ENCODE results near the gene AKAP17A. TPM values are rescaled to one million over a fixed set of nuclear protein-coding genes. Genes with fewer than 3 reads are reported as not detected.
"Not testable (repeated sequence)": the region's sequence is repeated elsewhere in the genome, so short reads cannot be mapped to it uniquely, and the experiment has no call there.

AKAP17A gene
- total RNA-seq, 1 experiment from 2014 or later = 38.3 TPM

DNA sequence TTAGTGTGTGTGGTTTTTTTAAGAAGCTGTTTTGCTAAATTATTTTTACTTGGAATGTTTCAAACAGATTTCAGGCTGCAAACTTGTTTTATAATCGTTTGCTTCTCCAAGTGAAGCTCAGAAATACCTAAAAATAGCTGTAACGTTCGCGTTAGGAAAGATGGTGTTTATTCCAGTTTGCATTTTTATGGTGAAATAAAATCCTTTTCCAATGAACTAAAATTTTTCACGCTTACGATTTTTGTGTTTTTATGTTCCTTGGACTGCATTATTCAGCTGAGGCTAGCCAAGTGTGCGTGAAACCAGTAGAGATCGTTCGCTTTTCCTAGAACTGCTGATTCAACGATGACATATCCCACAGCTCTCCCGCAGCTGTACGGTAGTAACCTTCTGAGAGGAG lies 10.9 kb downstream of the AKAP17A start:
- no peak for DNase-seq (ENCODE audit: low spot score)

DNA sequence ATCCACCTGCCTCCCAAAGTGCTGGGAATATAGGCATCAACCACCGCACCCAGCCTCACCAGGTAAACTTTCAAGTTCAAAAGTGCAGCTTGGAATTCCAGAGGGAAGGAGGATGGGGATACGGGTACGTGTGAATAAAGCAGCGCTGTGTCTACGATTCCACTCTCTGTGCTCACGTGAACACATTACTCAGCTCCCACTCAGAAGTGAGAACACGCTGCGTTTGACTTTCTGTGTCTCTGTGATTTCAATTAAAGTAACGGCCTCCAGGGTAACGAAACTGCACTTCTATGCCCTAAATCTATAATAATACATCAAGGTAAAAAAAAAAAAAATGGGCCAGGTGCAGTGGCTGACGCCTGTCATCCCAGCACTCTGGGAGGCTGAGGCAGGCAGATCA lies 15.1 kb downstream of the AKAP17A start:
- DNase-seq (ENCODE audit: low spot score) = no peak

DNA sequence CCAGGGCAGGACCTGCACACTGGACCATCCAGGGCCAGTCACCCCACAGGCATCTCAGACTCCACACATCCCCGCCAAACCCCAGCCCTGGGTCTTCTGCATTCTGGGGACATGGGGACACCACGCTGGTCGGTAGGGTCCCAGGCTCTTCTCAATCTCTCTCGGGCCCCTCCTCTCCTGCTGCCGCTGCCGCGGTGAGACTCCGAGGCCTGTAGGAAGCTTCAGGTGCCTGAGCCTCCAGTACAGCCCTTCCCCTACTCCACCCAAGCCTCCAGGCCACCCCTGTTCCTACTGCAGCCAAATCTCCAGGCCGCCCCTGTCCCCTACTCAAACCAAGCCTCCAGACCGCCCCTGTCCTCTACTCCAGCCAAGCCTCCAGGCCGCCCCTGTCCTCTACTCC lies 17.9 kb downstream of the AKAP17A start:
- DNase-seq (ENCODE audit: low spot score) = no peak

DNA sequence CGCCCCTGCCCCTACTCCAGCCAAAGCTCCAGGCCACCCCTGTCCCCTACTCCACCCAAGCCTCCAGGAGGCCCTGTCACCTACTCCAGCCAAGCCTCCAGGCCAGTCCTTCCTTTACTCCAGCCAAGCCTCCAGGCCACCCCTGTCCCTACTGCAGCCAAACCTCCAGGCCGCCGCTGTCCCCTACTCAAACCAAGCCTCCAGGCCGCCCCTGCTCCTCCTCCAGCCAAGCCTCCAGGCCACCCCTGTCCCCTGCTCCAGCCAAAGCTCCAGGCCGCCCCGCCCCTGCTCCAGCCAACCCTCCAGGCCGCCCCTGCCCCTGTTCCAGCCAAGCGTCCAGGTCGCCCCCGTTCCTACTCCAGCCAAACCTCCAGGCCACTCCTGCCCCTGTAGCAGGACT lies 18.4 kb downstream of the AKAP17A start:
- DNase-seq (ENCODE audit: low spot score) = no peak

DNA sequence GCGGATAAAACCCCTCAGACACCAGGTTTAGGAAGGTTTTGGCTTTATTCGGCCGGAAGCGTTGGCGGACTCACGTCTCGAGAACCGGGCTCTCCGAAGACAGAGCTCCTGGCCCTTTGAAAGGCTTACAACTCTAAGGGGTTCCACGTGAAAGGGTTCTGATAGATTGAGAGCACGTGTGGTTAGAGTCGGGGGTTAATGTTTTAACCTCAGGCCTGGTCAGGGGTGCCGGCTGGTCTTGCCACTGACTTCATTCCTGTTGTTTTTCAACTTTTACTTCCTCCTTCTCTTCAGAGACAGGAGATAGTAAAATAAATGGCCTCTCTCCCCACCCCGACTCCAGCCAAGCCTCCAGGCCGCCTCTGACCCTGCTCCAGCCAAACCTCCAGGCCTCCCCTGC lies 18.8 kb downstream of the AKAP17A start:
- no peak for DNase-seq (ENCODE audit: low spot score)

DNA sequence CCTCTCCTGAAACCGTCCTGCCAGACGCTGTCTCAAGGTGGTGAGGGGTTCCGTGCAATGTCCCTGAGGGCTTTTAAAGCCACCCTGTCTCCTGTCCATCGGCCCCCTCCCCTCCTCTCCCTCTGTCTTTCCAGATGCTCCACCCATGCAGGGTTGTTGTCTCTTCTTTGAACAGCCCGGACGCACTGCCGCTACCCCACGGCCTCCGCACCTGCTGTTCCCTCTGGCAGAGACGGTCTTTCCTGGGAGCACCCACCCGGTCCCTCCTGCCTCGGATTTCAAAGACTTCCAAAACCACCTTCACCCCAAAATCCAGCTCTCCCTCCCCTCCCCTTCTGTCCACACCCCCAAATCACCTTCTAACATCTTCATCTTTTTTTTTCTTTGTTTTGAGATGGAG lies 19.3 kb downstream of the AKAP17A start:
- DNase-seq (ENCODE audit: low spot score) = no peak

DNA sequence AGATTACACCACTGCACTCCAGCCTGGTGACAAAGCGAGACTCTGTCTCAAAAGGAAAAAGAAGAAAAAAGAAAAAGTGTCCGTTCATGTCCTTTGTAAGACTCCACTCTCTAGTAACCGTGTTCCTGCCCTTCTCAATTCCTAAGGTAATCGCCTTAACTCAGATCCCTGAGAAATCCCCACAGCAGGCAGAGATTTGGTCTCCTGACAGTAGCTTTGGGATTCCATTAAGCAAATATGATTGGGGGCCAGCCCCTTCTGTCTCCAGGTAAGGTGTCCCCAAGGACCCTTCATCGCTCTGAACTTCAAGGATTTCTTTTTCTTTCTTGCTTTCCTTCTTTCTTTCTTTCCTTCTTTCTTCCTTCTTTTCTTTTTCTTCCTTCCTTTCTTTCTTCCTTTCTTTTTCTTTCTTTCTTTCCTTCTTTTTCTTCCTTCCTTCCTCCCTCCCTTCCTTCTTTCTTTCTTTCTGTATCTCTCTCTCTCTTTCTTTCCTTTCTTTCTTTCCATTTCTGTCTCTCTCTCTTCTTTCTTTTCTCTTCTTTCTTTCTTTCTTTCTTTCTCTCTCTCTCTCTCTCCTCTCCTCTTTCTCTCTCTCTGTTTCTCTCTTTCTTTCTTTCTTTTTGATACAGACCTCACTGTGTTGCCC lies 21.4 kb downstream of the AKAP17A start:
- no peak for DNase-seq (ENCODE audit: low spot score)

DNA sequence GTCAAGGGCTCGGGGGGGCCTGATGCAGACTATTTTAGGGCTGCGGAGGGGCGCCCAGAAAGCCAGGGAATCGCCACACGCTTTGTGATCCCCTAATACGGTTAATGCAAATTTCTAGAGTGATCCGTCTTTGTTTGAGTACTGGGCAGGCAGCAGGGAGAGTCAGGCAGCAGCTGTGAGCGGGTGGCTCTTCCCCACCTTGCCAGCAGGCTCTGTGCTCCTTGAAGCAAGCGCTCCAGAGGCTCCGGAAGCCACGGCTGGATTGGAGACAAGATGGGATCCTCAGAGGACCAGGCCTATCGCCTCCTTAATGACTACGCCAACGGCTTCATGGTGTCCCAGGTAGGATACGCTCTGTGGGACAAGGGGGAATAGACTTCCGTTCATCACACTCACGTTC lies 23.5 kb downstream of the AKAP17A start, which contains the start of gene ASMT:
Gene ASMT (plus strand): TSS at position 133 of the 400 bp plus-strand sequence. CDS start 141 bp downstream, at position 274.
- DNase-seq (ENCODE audit: low spot score) = no peak

DNA sequence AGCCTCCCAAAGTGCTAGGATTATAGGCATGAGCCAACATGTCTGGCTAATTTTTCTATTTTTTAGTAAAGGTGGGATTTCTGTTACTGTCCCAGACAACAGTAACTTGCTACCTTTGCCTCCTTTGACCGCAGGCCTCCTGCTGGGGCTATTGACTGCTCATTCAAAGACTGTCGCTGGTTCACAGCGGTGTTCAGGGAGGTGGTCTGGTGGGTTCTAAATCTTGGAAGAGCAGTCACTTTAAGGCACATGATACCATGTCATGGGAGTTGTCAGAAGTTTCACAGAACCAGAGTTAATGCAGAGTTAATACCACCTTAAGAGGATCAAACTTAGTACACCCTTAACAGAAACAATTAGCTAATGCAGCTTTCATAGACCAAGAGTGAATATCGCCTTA lies 27.3 kb downstream of the AKAP17A start:
- no peak for DNase-seq (ENCODE audit: low spot score)

DNA sequence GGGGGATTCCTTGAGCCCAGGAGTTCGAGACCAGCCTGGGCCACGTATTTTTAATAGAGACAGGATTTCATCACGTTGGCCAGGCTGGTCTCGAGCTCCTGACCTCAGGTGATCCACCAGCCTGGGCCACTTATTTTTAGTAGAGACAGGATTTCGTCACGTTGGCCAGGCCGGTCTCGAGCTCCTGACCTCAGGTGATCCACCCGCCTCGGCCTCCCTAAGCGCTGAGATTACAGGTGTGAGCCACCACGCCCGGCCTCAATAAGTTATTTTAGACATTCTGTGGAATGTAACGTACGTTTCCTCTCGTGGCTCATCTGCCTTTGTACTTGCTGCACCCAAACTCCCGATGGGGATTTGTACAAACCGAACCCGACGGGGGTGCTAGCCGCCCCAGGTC lies 32.3 kb downstream of the AKAP17A start:
- no peak for DNase-seq (ENCODE audit: low spot score)

DNA sequence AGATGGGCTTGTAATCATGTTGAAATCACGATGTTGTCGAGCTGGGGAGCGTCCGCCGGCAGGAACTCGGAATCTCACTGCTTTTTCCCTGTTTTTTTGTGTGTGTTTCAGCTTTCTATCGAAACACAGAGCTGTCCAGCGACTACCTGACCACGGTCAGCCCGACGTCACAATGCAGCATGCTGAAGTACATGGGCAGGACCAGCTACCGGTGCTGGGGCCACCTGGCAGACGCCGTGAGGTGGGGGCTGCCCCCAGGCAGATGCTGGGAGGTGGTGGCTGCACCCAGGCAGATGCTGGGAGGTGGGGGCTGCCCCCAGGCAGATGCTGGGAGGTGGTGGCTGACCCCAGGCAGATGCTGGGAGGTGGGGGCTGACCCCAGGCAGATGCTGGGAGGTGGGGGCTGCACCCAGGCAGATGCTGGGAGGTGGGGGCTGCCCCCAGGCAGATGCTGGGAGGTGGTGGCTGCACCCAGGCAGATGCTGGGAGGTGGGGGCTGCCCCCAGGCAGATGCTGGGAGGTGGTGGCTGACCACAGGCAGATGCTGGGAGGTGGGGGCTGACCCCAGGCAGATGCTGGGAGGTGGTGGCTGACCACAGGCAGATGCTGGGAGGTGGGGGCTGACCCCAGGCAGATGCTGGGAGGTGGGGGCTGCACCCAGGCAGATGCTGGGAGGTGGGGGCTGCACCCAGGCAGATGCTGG lies 32.9 kb downstream of the AKAP17A start:
- not testable (repeated sequence) for DNase-seq (ENCODE audit: low spot score)

DNA sequence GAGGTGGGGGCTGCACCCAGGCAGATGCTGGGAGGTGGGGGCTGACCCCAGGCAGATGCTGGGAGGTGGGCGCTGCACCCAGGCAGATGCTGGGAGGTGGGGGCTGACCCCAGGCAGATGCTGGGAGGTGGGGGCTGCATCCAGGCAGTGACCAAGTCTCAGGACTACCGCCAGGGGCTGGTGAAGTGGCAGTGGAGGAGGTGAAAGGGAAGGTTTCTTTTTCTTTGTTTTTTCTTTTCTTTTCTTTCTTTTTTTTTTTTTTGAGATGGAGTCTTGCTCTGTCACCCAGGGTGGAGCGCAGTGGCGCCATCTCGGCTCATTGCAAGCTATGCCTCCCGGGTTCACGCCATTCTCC lies 33.4 kb downstream of the AKAP17A start:
- not testable (repeated sequence) for DNase-seq (ENCODE audit: low spot score)

DNA sequence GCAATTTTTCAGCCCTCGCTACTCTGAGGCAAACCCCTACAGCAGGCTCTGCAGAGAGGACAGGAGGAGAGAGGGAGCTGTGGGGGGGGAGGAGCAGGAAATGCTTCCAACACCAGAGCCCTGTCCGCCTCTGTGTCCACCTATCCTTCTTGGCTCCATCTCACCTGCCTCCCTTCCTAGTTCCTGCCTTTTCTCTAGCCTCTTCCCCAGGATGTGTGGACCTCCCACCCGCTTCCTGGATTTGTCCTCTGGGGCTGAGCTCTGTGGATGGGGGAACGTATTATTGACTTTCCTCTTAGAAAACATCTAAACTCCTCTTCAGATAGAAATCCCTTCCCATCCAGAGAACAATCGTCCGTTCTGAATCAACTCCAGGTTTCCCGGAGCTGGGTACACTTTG lies 37.8 kb downstream of the AKAP17A start:
- DNase-seq (ENCODE audit: low spot score) = no peak

DNA sequence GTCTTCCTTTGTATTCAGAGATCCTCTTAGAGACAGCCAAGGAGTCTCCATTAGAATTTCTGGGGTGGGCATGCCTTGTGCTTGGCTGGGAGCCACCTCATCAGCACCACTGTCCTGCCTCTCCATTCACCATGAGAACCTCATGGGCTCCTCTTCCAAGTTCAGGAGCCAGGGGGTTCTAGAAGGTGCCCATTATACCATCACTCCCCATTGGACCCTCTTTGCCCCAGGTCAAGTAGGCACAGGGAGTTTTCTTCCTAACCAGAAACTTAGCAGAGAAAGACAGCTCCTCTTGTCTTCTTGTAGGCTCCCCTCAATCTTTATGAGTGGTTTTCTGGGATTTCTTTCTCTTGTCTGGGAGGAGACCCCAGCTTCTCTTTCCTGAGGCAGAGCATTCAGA lies 54.6 kb downstream of the AKAP17A start:
- DNase-seq (ENCODE audit: low spot score) = no peak

DNA sequence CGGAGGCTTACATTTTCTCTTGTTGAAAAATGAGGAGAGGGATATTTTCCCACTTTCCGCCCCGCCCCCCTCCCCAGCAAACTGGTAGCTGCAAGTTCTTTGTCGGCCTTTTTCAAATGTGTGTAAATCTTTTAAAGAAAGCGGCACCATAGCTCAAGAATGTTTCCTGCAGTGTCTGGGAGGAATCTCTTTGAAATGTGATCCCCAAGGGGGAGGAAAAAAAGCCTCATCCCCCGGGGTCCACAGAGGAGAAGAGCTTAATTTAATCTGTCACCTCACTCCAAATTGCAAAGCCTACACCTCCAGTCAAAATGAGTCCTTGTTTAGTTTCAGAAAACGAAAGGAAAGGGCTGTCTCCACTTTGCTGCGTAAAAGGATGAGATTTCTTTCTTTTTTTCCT lies 58.2 kb downstream of the AKAP17A start:
- no peak for DNase-seq (ENCODE audit: low spot score)

Other genes starting within 250 kb of the AKAP17A start
- 299 and 300 TPM in 2 replicates for gene SLC25A6, start 199.5 kb upstream of the AKAP17A start, total RNA-seq (2014; rRNA removed; shearing (Covaris generic))
- 11.6 and 15.2 TPM in 2 replicates for gene ASMTL, start 138.7 kb upstream of the AKAP17A start, total RNA-seq (2014; rRNA removed; shearing (Covaris generic))
- not detected in 2 replicates for gene P2RY8, start 54.4 kb upstream of the AKAP17A start, total RNA-seq (2014; rRNA removed; shearing (Covaris generic))
- gene ASMT, start 23.5 kb downstream of the AKAP17A start, total RNA-seq (2014; rRNA removed; shearing (Covaris generic)) = 0.10 TPM in 1 of 2 replicates, not detected in the other